Astrocyte of the cerebellum (primary cell): ENCODE results near the gene CDH10.

Source experiments
- DNase-seq: peaks from one replicate; pipeline ENCODE4 v3.0.0-alpha.2; 2011; ENCODE audit warnings: low read depth
- H3K4me3 ChIP-seq: 2 replicates; pipeline ENCODE4 v1.5.1; 2011; ENCODE audit warnings: mild to moderate bottlenecking, low read depth, low read length, moderate library complexity
- CTCF ChIP-seq: IDR thresholded peaks from 2 replicates; pipeline ENCODE4 v1.5.1; 2012; ENCODE audit warnings: low read length, low read depth, moderate library complexity, mild to moderate bottlenecking; ENCODE audit errors: missing control alignments
- in situ Hi-C: cut with HindIII; loops from 2 replicates; pipeline ENCODE4 v1.10.0; 2017; ENCODE audit warnings: low sequenced_read_pairs

Gene CDH10

GRCh38 chr5:24616566-24616965 is 28.2 kb downstream of the CDH10 start:
- no peak for TF ChIP-seq CTCF
- in situ Hi-C loops, result no loop called here
- H3K4me3 ChIP-seq, result no peak overlapping the region
- no peak for DNase-seq

- no peak for DNase-seq
- TF ChIP-seq CTCF, result no peak
- in situ Hi-C loops, result no loop called here
- no peak overlapping the region for H3K4me3 ChIP-seq
These were observed 29.6 kb downstream of the CDH10 start for GRCh38 chr5:24615159-24615558.

- DNase-seq, result no peak
- in situ Hi-C loops, result no loop called here
- TF ChIP-seq CTCF, result no peak
- no peak overlapping the region for H3K4me3 ChIP-seq
These were observed 35.1 kb downstream of the CDH10 start for GRCh38 chr5:24609706-24610105.

GRCh38 chr5:24606971-24607370 is 37.8 kb downstream of the CDH10 start:
- no peak for TF ChIP-seq CTCF
- no peak for DNase-seq
- no peak overlapping the region for H3K4me3 ChIP-seq
- in situ Hi-C loops, result no loop called here

- no peak for TF ChIP-seq CTCF
- in situ Hi-C loops, result no loop called here
- DNase-seq, result no peak
- no peak overlapping the region for H3K4me3 ChIP-seq
These were observed 42.6 kb downstream of the CDH10 start for GRCh38 chr5:24602188-24602587.

GRCh38 chr5:24598956-24599355 is 45.8 kb downstream of the CDH10 start:
- no peak for TF ChIP-seq CTCF
- H3K4me3 ChIP-seq, result no peak overlapping the region
- in situ Hi-C loops, result no loop called here
- no peak for DNase-seq

- no peak for TF ChIP-seq CTCF
- in situ Hi-C loops, result no loop called here
- no peak overlapping the region for H3K4me3 ChIP-seq
- DNase-seq, result no peak
These were observed 49.4 kb downstream of the CDH10 start for GRCh38 chr5:24595329-24595728.
